Lower leg skin (tissue), 3 donors: Measurements from ENCODE around the gene RGPD8.

Experiments used
- POLR2A ChIP-seq, 2 donors: fragments of 450-650 bp; IDR thresholded peaks; one replicate each; pipeline ENCODE4 v1.6.1; 2016 to 2017; ENCODE audit warnings: antibody characterized with exemption in 2 of 2, mild to moderate bottlenecking in 1 of 2, moderate library complexity in 1 of 2
- TF ChIP-seq, protein P1 (sequence below), 3 donors: fragments of 450-650 bp; IDR thresholded peaks; one replicate each; pipeline ENCODE4 v1.5.1; 2016; ENCODE audit warnings: antibody characterized with exemption in 3 of 3, mild to moderate bottlenecking in 3 of 3, moderate library complexity in 2 of 3

GRCh38 chr2:112339986-112340385, 93.5 kb downstream of the RGPD8 start:
- no peak for TF ChIP-seq POLR2A (IDR thresholded peaks at IDR 0.05)
- TF ChIP-seq, protein P1, sequence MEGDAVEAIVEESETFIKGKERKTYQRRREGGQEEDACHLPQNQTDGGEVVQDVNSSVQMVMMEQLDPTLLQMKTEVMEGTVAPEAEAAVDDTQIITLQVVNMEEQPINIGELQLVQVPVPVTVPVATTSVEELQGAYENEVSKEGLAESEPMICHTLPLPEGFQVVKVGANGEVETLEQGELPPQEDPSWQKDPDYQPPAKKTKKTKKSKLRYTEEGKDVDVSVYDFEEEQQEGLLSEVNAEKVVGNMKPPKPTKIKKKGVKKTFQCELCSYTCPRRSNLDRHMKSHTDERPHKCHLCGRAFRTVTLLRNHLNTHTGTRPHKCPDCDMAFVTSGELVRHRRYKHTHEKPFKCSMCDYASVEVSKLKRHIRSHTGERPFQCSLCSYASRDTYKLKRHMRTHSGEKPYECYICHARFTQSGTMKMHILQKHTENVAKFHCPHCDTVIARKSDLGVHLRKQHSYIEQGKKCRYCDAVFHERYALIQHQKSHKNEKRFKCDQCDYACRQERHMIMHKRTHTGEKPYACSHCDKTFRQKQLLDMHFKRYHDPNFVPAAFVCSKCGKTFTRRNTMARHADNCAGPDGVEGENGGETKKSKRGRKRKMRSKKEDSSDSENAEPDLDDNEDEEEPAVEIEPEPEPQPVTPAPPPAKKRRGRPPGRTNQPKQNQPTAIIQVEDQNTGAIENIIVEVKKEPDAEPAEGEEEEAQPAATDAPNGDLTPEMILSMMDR (IDR thresholded peaks at IDR 0.05) = no peak
